ENCODE results near the gene APOC4.
"Not testable (repeated sequence)": the region's sequence is repeated elsewhere in the genome, so short reads cannot be mapped to it uniquely, and the experiment has no call there.

Gene APOC4

GRCh38 chr19:44958090-44958489 lies 16.1 kb downstream of the APOC4 start:
- H3K4me1 ChIP-seq (ENCODE audit: control insufficient read depth, insufficient read depth, low read length), result peaks cover 8% of the 10 kb centered on the region
- no peaks in the 10 kb centered on the region for H3K9me3 ChIP-seq (ENCODE audit: control insufficient read depth, low read length)
- no peaks in the 10 kb centered on the region for H3K27me3 ChIP-seq (ENCODE audit: control insufficient read depth, insufficient read depth, low read length, poor library complexity, severe bottlenecking)
- 89 to 92% methylated on average over 9 of the region's 9 CpGs for WGBS, 2 experiments
- H3K27ac ChIP-seq (ENCODE audit: insufficient read depth, low read depth, low read length, poor library complexity, severe bottlenecking), result no peak overlapping the region
- no peak overlapping the region for H3K4me3 ChIP-seq (ENCODE audit: insufficient read depth, low read depth, low read length)
- H3K36me3 ChIP-seq (ENCODE audit: control insufficient read depth, insufficient read depth, low read length), result no peaks in the 10 kb centered on the region

GRCh38 chr19:44959691-44960090 lies 17.7 kb downstream of the APOC4 start:
- H3K36me3 ChIP-seq (ENCODE audit: control insufficient read depth, insufficient read depth, low read length), result peaks cover 2% of the 10 kb centered on the region
- peaks cover 8% of the 10 kb centered on the region for H3K4me1 ChIP-seq (ENCODE audit: control insufficient read depth, insufficient read depth, low read length)
- WGBS, 2 experiments, result 93% methylated on average over 5 of the region's 5 CpGs
- H3K4me3 ChIP-seq (ENCODE audit: insufficient read depth, low read depth, low read length), result no peak overlapping the region
- no peaks in the 10 kb centered on the region for H3K27me3 ChIP-seq (ENCODE audit: control insufficient read depth, insufficient read depth, low read length, poor library complexity, severe bottlenecking)
- H3K27ac ChIP-seq (ENCODE audit: insufficient read depth, low read depth, low read length, poor library complexity, severe bottlenecking), result no peak overlapping the region
- no peaks in the 10 kb centered on the region for H3K9me3 ChIP-seq (ENCODE audit: control insufficient read depth, low read length)

GRCh38 chr19:44960906-44961728 lies 19.1 kb downstream of the APOC4 start:
- Histone ChIP-seq H3K36me3 (ENCODE audit: control insufficient read depth, insufficient read depth, low read length) (peaks cover 4% of the 10 kb centered on the region), H3K27ac (ENCODE audit: insufficient read depth, low read depth, low read length, poor library complexity, severe bottlenecking) (no peak overlapping the region), H3K9me3 (ENCODE audit: control insufficient read depth, low read length) (no peaks in the 10 kb centered on the region), H3K27me3 (ENCODE audit: control insufficient read depth, insufficient read depth, low read length, poor library complexity, severe bottlenecking) (no peaks in the 10 kb centered on the region), H3K4me3 (ENCODE audit: insufficient read depth, low read depth, low read length) (no peak overlapping the region), H3K4me1 (ENCODE audit: control insufficient read depth, insufficient read depth, low read length) (peaks cover 2% of the 10 kb centered on the region)
- 87 to 88% methylated on average over 8 of the region's 8 CpGs for WGBS, 2 experiments

DNA sequence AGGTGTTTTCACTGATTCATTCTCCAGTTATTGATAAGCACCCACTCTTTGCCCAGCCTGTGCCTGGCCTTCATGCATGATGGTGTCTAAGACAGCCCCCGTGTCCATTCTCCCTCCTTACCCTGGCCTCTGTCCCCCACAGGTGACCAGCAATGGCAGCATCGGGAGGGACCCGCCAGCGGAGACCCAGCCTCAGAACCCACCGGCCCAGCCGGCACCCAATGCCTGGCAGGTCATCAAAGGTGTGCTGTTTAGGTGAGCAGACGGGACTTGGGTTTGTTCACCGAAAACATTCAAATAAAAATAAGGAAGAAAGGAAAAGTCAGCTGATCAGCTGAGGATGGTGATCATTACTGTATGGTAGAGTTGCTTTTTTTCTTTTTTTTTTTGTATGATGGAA lies 19.8 kb downstream of the APOC4 start:
- Histone ChIP-seq H3K36me3 (ENCODE audit: control insufficient read depth, insufficient read depth, low read length) (peaks cover 4% of the 10 kb centered on the region), H3K27me3 (ENCODE audit: control insufficient read depth, insufficient read depth, low read length, poor library complexity, severe bottlenecking) (no peaks in the 10 kb centered on the region), H3K9me3 (ENCODE audit: control insufficient read depth, low read length) (no peaks in the 10 kb centered on the region), H3K4me1 (ENCODE audit: control insufficient read depth, insufficient read depth, low read length) (no peaks in the 10 kb centered on the region), H3K27ac (ENCODE audit: insufficient read depth, low read depth, low read length, poor library complexity, severe bottlenecking) (no peak overlapping the region), H3K4me3 (ENCODE audit: insufficient read depth, low read depth, low read length) (no peak overlapping the region)
- WGBS, 2 experiments, result 94 to 98% methylated on average over 8 of the region's 8 CpGs

DNA sequence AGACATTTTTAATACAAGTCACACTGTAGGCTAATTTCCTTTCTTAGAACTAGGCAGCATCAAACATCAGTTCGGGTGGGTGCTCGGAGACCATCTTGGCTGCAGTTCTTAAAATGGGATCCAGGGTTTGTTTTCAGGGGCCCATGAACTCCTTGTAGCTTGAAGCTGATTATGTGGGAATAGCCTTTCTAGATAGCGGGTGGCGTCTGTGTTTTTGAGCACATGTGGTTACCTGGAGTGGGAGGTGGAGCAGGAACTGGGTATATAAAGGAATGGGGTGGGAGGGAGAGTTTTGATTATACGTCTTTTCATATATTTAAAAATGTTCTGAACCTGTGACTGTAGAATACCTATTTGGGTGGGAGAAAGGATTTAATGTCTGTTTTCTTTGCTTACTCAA lies 26.1 kb downstream of the APOC4 start:
- H3K9me3 ChIP-seq (ENCODE audit: control insufficient read depth, low read length), result no peaks in the 10 kb centered on the region
- 95 to 96% methylated on average over 5 of the region's 5 CpGs for WGBS, 2 experiments
- H3K27me3 ChIP-seq (ENCODE audit: control insufficient read depth, insufficient read depth, low read length, poor library complexity, severe bottlenecking), result no peaks in the 10 kb centered on the region
- no peak overlapping the region for H3K27ac ChIP-seq (ENCODE audit: insufficient read depth, low read depth, low read length, poor library complexity, severe bottlenecking)
- no peaks in the 10 kb centered on the region for H3K4me1 ChIP-seq (ENCODE audit: control insufficient read depth, insufficient read depth, low read length)
- H3K4me3 ChIP-seq (ENCODE audit: insufficient read depth, low read depth, low read length), result no peak overlapping the region
- peaks cover 12% of the 10 kb centered on the region for H3K36me3 ChIP-seq (ENCODE audit: control insufficient read depth, insufficient read depth, low read length)

GRCh38 chr19:44968670-44969069 lies 26.6 kb downstream of the APOC4 start:
- H3K4me3 ChIP-seq (ENCODE audit: insufficient read depth, low read depth, low read length), result no peak overlapping the region
- H3K27me3 ChIP-seq (ENCODE audit: control insufficient read depth, insufficient read depth, low read length, poor library complexity, severe bottlenecking), result no peaks in the 10 kb centered on the region
- WGBS, 2 experiments, result 94 to 95% methylated on average over 4 of the region's 4 CpGs
- peaks cover 16% of the 10 kb centered on the region for H3K36me3 ChIP-seq (ENCODE audit: control insufficient read depth, insufficient read depth, low read length)
- H3K9me3 ChIP-seq (ENCODE audit: control insufficient read depth, low read length), result no peaks in the 10 kb centered on the region
- no peak overlapping the region for H3K27ac ChIP-seq (ENCODE audit: insufficient read depth, low read depth, low read length, poor library complexity, severe bottlenecking)
- no peaks in the 10 kb centered on the region for H3K4me1 ChIP-seq (ENCODE audit: control insufficient read depth, insufficient read depth, low read length)

DNA sequence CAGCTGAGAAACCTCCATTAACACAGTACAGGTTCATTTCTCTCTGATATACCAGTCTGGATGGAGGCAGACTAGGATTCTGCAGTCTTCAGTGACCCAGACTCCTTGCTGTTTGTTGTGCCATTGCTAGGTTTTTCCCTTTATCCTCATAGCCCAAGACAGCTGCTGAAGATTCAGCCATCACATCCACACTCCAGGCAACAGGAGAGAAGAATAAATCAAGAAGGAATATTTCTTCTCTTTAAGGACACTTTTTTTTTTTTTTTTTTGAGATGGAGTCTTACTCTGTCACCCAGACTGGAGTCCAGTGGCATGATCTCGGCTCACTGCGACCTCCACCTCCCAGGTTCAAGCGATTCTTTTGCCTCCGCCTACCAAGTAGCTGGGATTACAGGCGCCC lies 27.4 kb downstream of the APOC4 start:
- Histone ChIP-seq H3K9me3 (ENCODE audit: control insufficient read depth, low read length) (no peaks in the 10 kb centered on the region), H3K27ac (ENCODE audit: insufficient read depth, low read depth, low read length, poor library complexity, severe bottlenecking) (no peak overlapping the region), H3K4me1 (ENCODE audit: control insufficient read depth, insufficient read depth, low read length) (no peaks in the 10 kb centered on the region), H3K27me3 (ENCODE audit: control insufficient read depth, insufficient read depth, low read length, poor library complexity, severe bottlenecking) (no peaks in the 10 kb centered on the region), H3K36me3 (ENCODE audit: control insufficient read depth, insufficient read depth, low read length) (peaks cover 22% of the 10 kb centered on the region), H3K4me3 (ENCODE audit: insufficient read depth, low read depth, low read length) (no peak overlapping the region)
- 92 to 97% methylated on average over 5 of the region's 5 CpGs for WGBS, 2 experiments

- 83 to 91% methylated on average over 6 of the region's 6 CpGs for WGBS, 2 experiments
- not testable (repeated sequence) for H3K4me1 ChIP-seq (ENCODE audit: control insufficient read depth, insufficient read depth, low read length); H3K9me3 ChIP-seq (ENCODE audit: control insufficient read depth, low read length); H3K27ac ChIP-seq (ENCODE audit: insufficient read depth, low read depth, low read length, poor library complexity, severe bottlenecking); H3K4me3 ChIP-seq (ENCODE audit: insufficient read depth, low read depth, low read length); H3K27me3 ChIP-seq (ENCODE audit: control insufficient read depth, insufficient read depth, low read length, poor library complexity, severe bottlenecking)
- peaks cover 34% of the 10 kb centered on the region for H3K36me3 ChIP-seq (ENCODE audit: control insufficient read depth, insufficient read depth, low read length)
Measured at GRCh38 chr19:44971451-44971850, 29.4 kb downstream of the APOC4 start.

DNA sequence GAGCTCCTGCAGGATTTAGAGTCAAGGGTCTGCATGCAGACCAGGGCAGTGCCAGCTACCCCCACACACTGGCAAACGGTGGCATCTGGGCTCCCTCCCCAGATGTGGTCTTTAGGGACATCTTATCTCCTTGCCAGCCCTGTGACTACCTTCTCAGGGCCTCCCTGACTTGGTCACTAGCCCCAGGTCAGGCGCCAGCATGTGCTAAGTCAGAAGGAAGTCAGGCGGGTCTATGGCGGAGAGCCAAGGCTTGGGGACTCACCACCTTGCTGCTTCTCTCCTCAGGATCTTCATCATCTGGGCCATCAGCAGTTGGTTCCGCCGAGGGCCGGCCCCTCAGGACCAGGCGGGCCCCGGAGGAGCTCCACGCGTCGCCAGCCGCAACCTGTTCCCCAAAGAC lies 30.8 kb downstream of the APOC4 start:
- Histone ChIP-seq H3K4me3 (ENCODE audit: insufficient read depth, low read depth, low read length) (no peak overlapping the region), H3K36me3 (ENCODE audit: control insufficient read depth, insufficient read depth, low read length) (peaks cover 39% of the 10 kb centered on the region), H3K4me1 (ENCODE audit: control insufficient read depth, insufficient read depth, low read length) (no peaks in the 10 kb centered on the region), H3K9me3 (ENCODE audit: control insufficient read depth, low read length) (no peaks in the 10 kb centered on the region), H3K27me3 (ENCODE audit: control insufficient read depth, insufficient read depth, low read length, poor library complexity, severe bottlenecking) (no peaks in the 10 kb centered on the region), H3K27ac (ENCODE audit: insufficient read depth, low read depth, low read length, poor library complexity, severe bottlenecking) (no peak overlapping the region)
- WGBS, 2 experiments, result 96 to 98% methylated on average over 13 of the region's 13 CpGs

DNA sequence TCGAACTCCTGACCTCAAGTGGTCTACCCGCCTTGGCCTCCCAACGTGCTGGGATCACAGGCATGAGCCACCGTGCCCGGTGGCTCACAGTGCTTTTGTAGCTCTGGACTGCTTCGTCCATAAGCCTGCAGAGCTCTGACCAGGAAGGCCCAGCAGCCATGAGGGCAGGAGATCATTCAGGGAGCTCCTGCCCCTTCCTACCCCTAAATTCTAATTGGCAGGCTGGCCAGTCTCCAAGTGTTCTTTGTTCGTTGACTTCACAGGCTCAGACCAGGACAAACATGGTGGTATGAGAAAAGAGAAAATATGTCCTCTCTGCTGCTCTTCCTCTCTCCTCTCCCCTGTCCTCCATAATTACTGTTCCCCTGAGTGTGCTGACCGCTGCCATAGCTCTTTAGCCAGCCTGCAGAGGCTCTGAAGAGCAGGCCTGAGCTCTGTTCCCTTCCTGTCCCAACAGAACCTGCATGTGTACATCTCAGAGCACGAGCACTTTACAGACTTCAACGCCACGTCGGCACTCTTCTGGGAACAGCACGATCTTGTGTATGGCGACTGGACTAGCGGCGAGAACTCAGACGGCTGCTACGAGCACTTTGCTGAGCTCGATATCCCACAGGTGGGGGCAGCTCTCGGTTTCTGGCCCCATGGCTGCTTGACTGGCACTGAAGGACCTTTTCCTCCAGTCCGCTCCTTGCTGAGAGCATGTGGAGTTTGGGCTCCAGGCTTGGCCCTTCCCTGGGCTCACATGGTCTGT lies 32.1 kb downstream of the APOC4 start:
- Histone ChIP-seq H3K27me3 (ENCODE audit: control insufficient read depth, insufficient read depth, low read length, poor library complexity, severe bottlenecking) (no peaks in the 10 kb centered on the region), H3K4me1 (ENCODE audit: control insufficient read depth, insufficient read depth, low read length) (no peaks in the 10 kb centered on the region), H3K27ac (ENCODE audit: insufficient read depth, low read depth, low read length, poor library complexity, severe bottlenecking) (no peak overlapping the region), H3K36me3 (ENCODE audit: control insufficient read depth, insufficient read depth, low read length) (peaks cover 46% of the 10 kb centered on the region), H3K9me3 (ENCODE audit: control insufficient read depth, low read length) (no peaks in the 10 kb centered on the region), H3K4me3 (ENCODE audit: insufficient read depth, low read depth, low read length) (no peak overlapping the region)
- WGBS, 2 experiments, result 95% methylated on average over 20 to 21 of the region's 21 CpGs

All from ectodermal cell (in vitro differentiated cells).